ENCODE results near the gene YWHAG. TPM values are rescaled to one million over a fixed set of nuclear protein-coding genes. Genes with fewer than 3 reads are reported as not detected.

The YWHAG gene
- total and polyA plus RNA-seq, 9 of the 15 experiments (the other 6 are each of a cell fraction or from before 2014, with no cell fraction given): 30.4 to 246 (median 94.5) TPM

GRCh38 chr7:76392531-76393115, 33.8 kb upstream of the YWHAG start (continued):
- TF ChIP-seq ZBTB9 (CRISPR knock-in tag; IDR thresholded peaks at IDR 0.05): 0 out of 2 replicates have a peak, but pooled peaks have one; percentile 27
- TF ChIP-seq PKNOX1 (IDR thresholded peaks at IDR 0.05): peak; percentile 82
- no peak for TF ChIP-seq KLF1 (tag; IDR thresholded peaks at IDR 0.05)
- TF ChIP-seq STAT5A (IDR thresholded peaks at IDR 0.05; ENCODE audit: borderline replicate concordance, low read length): no peak
- TF ChIP-seq ZNF436 (CRISPR knock-in tag; IDR thresholded peaks at IDR 0.05): no peak
- TF ChIP-seq ZKSCAN3 (CRISPR knock-in tag; IDR thresholded peaks at IDR 0.05): no peak
- TF ChIP-seq, protein P1, sequence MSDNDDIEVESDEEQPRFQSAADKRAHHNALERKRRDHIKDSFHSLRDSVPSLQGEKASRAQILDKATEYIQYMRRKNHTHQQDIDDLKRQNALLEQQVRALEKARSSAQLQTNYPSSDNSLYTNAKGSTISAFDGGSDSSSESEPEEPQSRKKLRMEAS (CRISPR knock-in tag; IDR thresholded peaks at IDR 0.05): no peak
- no peak for TF ChIP-seq ZNF512 (tag; IDR thresholded peaks at IDR 0.05)
- TF ChIP-seq ADNP (tag; IDR thresholded peaks at IDR 0.05): no peak
- TF ChIP-seq TCF3 (CRISPR knock-in tag; IDR thresholded peaks at IDR 0.05): no peak
- TF ChIP-seq CAMTA2 (CRISPR knock-in tag; conservative IDR thresholded peaks at IDR 0.05): no peak
- 0 out of 2 replicates have a peak, but pooled peaks have one; percentile 16 for TF ChIP-seq PPARD (CRISPR knock-in tag; IDR thresholded peaks at IDR 0.05)
- no peak for TF ChIP-seq TEAD2 (tag; IDR thresholded peaks at IDR 0.05)
- no peak for TF ChIP-seq PHF20 (IDR thresholded peaks at IDR 0.05; ENCODE audit: partially characterized antibody)
- no peak for TF ChIP-seq ARNT (IDR thresholded peaks at IDR 0.05)
- TF ChIP-seq HINFP (tag; conservative IDR thresholded peaks at IDR 0.05; ENCODE audit: low read depth): 0 out of 2 replicates have a peak, but pooled peaks have one; percentile 3
- peak; percentile 38; the same call in 1 of the 2 replicates for TF ChIP-seq HDGF (IDR thresholded peaks at IDR 0.05)
- no peak for TF ChIP-seq CHD4 (IDR thresholded peaks at IDR 0.05; ENCODE audit: insufficient read depth, insufficient replicate concordance, low read depth, low read length, poor library complexity, severe bottlenecking)
- 0 out of 2 replicates have a peak, but pooled peaks have one; percentile 10 for TF ChIP-seq STAT5B (CRISPR knock-in tag; IDR thresholded peaks at IDR 0.05)
- TF ChIP-seq ZNF133 (CRISPR knock-in tag; IDR thresholded peaks at IDR 0.05): no peak
- TF ChIP-seq, protein P2, sequence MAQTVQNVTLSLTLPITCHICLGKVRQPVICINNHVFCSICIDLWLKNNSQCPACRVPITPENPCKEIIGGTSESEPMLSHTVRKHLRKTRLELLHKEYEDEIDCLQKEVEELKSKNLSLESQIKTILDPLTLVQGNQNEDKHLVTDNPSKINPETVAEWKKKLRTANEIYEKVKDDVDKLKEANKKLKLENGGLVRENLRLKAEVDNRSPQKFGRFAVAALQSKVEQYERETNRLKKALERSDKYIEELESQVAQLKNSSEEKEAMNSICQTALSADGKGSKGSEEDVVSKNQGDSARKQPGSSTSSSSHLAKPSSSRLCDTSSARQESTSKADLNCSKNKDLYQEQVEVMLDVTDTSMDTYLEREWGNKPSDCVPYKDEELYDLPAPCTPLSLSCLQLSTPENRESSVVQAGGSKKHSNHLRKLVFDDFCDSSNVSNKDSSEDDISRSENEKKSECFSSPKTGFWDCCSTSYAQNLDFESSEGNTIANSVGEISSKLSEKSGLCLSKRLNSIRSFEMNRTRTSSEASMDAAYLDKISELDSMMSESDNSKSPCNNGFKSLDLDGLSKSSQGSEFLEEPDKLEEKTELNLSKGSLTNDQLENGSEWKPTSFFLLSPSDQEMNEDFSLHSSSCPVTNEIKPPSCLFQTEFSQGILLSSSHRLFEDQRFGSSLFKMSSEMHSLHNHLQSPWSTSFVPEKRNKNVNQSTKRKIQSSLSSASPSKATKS (CRISPR knock-in tag; IDR thresholded peaks at IDR 0.05): no peak
- TF ChIP-seq NFATC3 (IDR thresholded peaks at IDR 0.05): peak; percentile 49; the same call in 1 of the 2 replicates
